ENCODE results near the gene UBA7. TPM values are rescaled to one million over a fixed set of nuclear protein-coding genes. Genes with fewer than 3 reads are reported as not detected.
A peak's percentile ranks its signal among the peaks of the same experiment; 100 is the strongest.

Gene UBA7
- polyA plus RNA-seq, 1 donor from 2014 or later = 4.0 TPM

GRCh38 chr3:49805367-49805782 lies 8.4 kb downstream of the UBA7 start:
- no peaks in the 10 kb centered on the region for H3K79me2 ChIP-seq (replicated peaks; ENCODE audit: insufficient read depth, low read length)
- no peak overlapping the region for H3K27ac ChIP-seq (ENCODE audit: low read length)
- no peaks in the 10 kb centered on the region for H3K9me3 ChIP-seq (ENCODE audit: low read length)
- no peaks in the 10 kb centered on the region for H4K20me1 ChIP-seq (ENCODE audit: insufficient read depth)
- no peaks in the 10 kb centered on the region for H3F3A ChIP-seq (ENCODE audit: insufficient read depth, low read length, poor library complexity, severe bottlenecking)
- H3K9ac ChIP-seq (ENCODE audit: low read length) = no peak overlapping the region
- H2AFZ ChIP-seq (ENCODE audit: low read depth, low read length) = no peak overlapping the region
- no peaks in the 10 kb centered on the region for H3K36me3 ChIP-seq (ENCODE audit: insufficient read depth, low read length)
- no peak overlapping the region for H3K4me2 ChIP-seq (ENCODE audit: low read length)
- no peak for TF ChIP-seq POLR2AphosphoS5 (IDR thresholded peaks at IDR 0.05)
- TF ChIP-seq REST (IDR thresholded peaks at IDR 0.05; ENCODE audit: borderline replicate concordance) = no peak
- no peak for TF ChIP-seq EZH2 (IDR thresholded peaks at IDR 0.05; ENCODE audit: borderline replicate concordance, insufficient read depth, low read length, poor library complexity, severe bottlenecking)
- peaks cover 14% of the 10 kb centered on the region for H3K27me3 ChIP-seq (ENCODE audit: insufficient read depth, low read depth, low read length)
- H3K4me3 ChIP-seq (ENCODE audit: low read length) = no peak overlapping the region
- no peaks in the 10 kb centered on the region for H3K9me2 ChIP-seq (ENCODE audit: insufficient read depth, low read length)

GRCh38 chr3:49804141-49805041 lies 9.4 kb downstream of the UBA7 start:
- Histone ChIP-seq H3F3A (ENCODE audit: insufficient read depth, low read length, poor library complexity, severe bottlenecking) (no peaks in the 10 kb centered on the region), H3K9ac (ENCODE audit: low read length) (no peak overlapping the region), H3K9me2 (ENCODE audit: insufficient read depth, low read length) (no peaks in the 10 kb centered on the region), H4K20me1 (ENCODE audit: insufficient read depth) (no peaks in the 10 kb centered on the region), H2AFZ (ENCODE audit: low read depth, low read length) (no peak overlapping the region), H3K4me3 (ENCODE audit: low read length) (peak overlapping the region; percentile 74), H3K27me3 (ENCODE audit: insufficient read depth, low read depth, low read length) (peaks cover 14% of the 10 kb centered on the region), H3K36me3 (ENCODE audit: insufficient read depth, low read length) (no peaks in the 10 kb centered on the region), H3K79me2 (replicated peaks; ENCODE audit: insufficient read depth, low read length) (no peaks in the 10 kb centered on the region), H3K9me3 (ENCODE audit: low read length) (no peaks in the 10 kb centered on the region), H3K27ac (ENCODE audit: low read length) (no peak overlapping the region), H3K4me2 (ENCODE audit: low read length) (no peak overlapping the region)
- TF ChIP-seq TAF1 (IDR thresholded peaks at IDR 0.05; ENCODE audit: low read depth) (no peak), EP300 (conservative IDR thresholded peaks at IDR 0.05; ENCODE audit: poor library complexity, severe bottlenecking) (no peak), CTCF (IDR thresholded peaks at IDR 0.05; ENCODE audit: poor library complexity, severe bottlenecking) (no peak), RAD21 (conservative IDR thresholded peaks at IDR 0.05) (no peak), POLR2AphosphoS5 (IDR thresholded peaks at IDR 0.05) (no peak), EZH2 (IDR thresholded peaks at IDR 0.05; ENCODE audit: borderline replicate concordance, insufficient read depth, low read length, poor library complexity, severe bottlenecking) (no peak), MXI1 (conservative IDR thresholded peaks at IDR 0.05; ENCODE audit: poor library complexity, severe bottlenecking) (no peak), REST (IDR thresholded peaks at IDR 0.05; ENCODE audit: borderline replicate concordance) (no peak), SMC3 (conservative IDR thresholded peaks at IDR 0.05; ENCODE audit: poor library complexity) (no peak)
